Right cardiac atrium (tissue), 5 donors: ENCODE data around the gene SLX1A. TPM values are rescaled to one million over a fixed set of nuclear protein-coding genes. Genes with fewer than 3 reads are reported as not detected.
"Not testable (repeated sequence)": the region's sequence is repeated elsewhere in the genome, so short reads cannot be mapped to it uniquely, and the experiment has no call there.

ENCODE experiments used
- ATAC-seq, 2 donors: fragments of 200-7000 bp; cut with Tn5 transposase; one replicate each; pipeline versions ENCODE4 v1.8.0 to v1.9.1; 2020; ENCODE audit warnings: moderate library complexity in 2 of 2, mild to moderate bottlenecking in 1 of 2
- DNase-seq, 3 donors: peaks; one replicate each; pipeline ENCODE4 v3.0.0-alpha.2; 2020
- H3K27ac ChIP-seq: one replicate; pipeline ENCODE4 v1.5.1; 2013; ENCODE audit warnings: mild to moderate bottlenecking, low read length, control low read depth, moderate library complexity
- H3K27me3 ChIP-seq: one replicate; pipeline ENCODE4 v1.6.1; 2013; ENCODE audit not compliant: control insufficient read depth, insufficient read depth
- H3K4me1 ChIP-seq: one replicate; pipeline ENCODE4 v1.6.1; 2013; ENCODE audit warnings: low read length; ENCODE audit not compliant: control insufficient read depth, insufficient read depth
- H3K4me3 ChIP-seq: one replicate; pipeline ENCODE4 v1.5.1; 2013; ENCODE audit warnings: low read length, control low read depth
- H3K9me3 ChIP-seq: one replicate; pipeline ENCODE4 v1.6.1; 2013; ENCODE audit warnings: low read length; ENCODE audit not compliant: control insufficient read depth
- WGBS: extraction: QIAGEN DNeasy Blood & Tissue Kit; methylation state at CpG from one replicate; pipeline ENCODE4 v1.1.7; 2013; 5-methylcytosine and 5-hydroxymethylcytosine counted together
- intact Hi-C, 4 donors: fragments of 100-400 bp; cut with DNase I; formaldehyde crosslinking; loops; one replicate each; pipeline versions ENCODE4 v1.11.0 to v1.14.0; 2022 to 2023
- polyA plus RNA-seq: library from polyadenylated mRNA; stranded (reverse); fragments of 200-250 nt; gene quantifications from one replicate; pipeline ENCODE4 v1.2.3, GENCODE V29; 2013
- total RNA-seq, 4 donors: library from RNA; stranded (reverse); fragmentation: NEBNext Ultra II Directional; extraction: Animal tissue kit (Norgen Biotek cat#: 25700); gene quantifications; one replicate each; pipeline ENCODE4 v1.2.1, GENCODE V29; 2021
- donor health status: healthy with polysubstance abuse.
- donor health status: DM: no; HTN: yes; CAD: no.
- donor health status: DM: no; HTN: no; CAD: no.
- donor health status: DM: no; HTN: yes; CAD: no; lungs with severe emphysema.
- donor health status: DM: yes; HTN: yes; CAD: no.

The SLX1A gene
- total and polyA plus RNA-seq, 5 donors, result 8.9 to 24.6 (median 18.6) TPM

DNA sequence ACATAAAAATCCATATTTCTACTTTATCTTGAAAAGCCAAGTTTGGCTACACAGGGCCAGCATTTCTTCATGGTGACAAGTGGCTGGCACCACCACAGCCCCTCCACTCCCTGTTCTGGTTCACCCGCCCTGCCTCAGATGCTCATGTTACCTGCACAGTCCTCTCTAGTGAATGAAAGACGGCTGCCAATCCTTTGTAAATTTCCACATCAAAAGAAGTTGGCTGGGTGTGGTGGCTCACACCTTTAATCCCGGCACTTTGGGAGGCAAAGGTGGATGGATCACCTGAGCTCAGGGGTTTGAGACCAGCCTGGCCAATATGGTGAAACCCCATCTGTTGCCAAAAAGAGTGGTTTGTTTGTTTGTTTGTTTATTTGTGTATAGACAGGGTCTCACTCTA, 30.1 kb upstream of the SLX1A start:
- intact Hi-C loops, result no loop called here
- Histone ChIP-seq H3K27ac (no peak overlapping the region), H3K4me1 (no peaks in the 10 kb centered on the region), H3K27me3 (no peaks in the 10 kb centered on the region), H3K9me3 (no peaks in the 10 kb centered on the region), H3K4me3 (no peak overlapping the region)
- no peak for DNase-seq
- no peak for ATAC-seq
- WGBS, result 84% methylated on average over 3 of the region's 3 CpGs

DNA sequence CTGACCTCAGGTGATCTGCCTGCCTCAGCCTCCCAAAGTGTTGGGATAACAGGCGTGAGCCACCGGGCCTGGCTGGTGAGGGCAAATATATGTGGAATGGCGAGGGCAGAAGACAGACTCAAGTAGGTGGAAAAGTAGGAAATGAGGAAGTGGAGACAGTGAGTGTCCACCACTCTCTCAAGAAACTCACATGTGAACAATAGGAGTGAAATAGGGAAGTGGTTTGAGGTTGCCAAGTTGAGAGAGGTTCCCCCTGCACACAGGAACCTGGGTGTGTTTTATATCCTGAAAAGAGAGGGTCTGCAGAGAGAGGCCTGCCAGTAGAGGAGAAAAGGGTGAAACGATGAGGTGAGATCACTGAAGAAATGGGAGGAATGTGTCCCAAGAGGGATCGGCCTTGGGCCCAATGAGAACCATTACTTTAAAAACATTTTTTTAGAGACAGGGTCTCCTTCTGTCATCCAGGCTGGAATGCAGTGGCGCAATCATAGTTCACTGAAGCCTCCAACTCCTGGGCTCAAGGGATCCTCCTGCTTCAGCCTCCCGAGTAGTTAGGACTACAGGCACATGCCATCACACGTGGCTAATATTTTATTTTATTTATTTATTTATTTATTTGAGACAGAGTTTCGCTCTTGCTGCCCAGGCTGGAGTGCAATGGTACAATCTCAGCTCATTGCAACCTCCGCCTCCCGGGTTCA, 27.3 kb upstream of the SLX1A start:
- WGBS, result 83% methylated on average over 11 of the region's 11 CpGs
- Histone ChIP-seq H3K27ac (no peak overlapping the region), H3K9me3 (no peaks in the 10 kb centered on the region), H3K4me1 (no peaks in the 10 kb centered on the region), H3K4me3 (no peak overlapping the region), H3K27me3 (no peaks in the 10 kb centered on the region)
- intact Hi-C loops, result no loop called here
- DNase-seq (no peak), ATAC-seq (peak; percentile 39 to 43)

DNA sequence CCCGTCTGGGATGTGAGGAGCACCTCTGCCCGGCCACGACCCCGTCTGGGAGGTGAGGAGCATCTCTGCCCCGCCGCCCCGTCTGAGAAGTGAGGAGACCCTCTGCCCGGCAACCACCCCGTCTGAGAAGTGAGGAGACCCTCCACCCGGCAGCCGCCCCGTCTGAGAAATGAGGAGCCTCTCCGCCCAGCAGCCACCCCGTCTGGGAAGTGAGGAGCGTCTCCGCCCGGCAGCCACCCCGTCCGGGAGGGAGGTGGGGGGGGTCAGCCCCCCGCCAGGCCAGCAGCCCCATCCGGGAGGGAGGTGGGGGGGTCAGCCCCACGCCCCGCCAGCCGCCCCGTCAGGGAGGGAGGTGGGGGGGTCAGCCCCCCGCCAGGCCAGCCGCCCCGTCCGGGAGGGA, 24.9 kb upstream of the SLX1A start:
- ATAC-seq, H3K27ac ChIP-seq, H3K4me3 ChIP-seq, intact Hi-C loops, H3K9me3 ChIP-seq, H3K4me1 ChIP-seq, DNase-seq, H3K27me3 ChIP-seq: not testable (repeated sequence)
- WGBS, result 84% methylated on average over 18 of the region's 29 CpGs

DNA sequence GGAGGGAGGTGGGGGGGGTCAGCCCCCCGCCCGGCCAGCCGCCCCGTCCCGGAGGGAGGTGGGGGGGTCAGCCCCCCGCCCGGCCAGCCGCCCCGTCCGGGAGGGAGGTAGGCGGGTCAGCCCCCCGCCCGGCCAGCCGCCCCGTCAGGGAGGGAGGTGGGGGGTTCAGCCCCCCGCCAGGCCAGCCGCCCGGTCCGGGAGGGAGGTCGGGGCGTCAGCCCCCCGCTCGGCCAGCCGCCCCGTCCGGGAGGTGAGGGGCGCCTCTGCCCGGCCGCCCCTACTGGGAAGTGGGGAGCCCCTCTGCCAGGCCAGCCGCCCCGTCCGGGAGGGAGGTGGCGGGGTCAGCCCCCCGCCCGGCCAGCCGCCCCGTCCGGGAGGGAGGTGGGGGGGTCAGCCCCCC, 24.3 kb upstream of the SLX1A start:
- H3K9me3 ChIP-seq, H3K4me1 ChIP-seq, H3K27ac ChIP-seq, ATAC-seq, H3K4me3 ChIP-seq, intact Hi-C loops, H3K27me3 ChIP-seq: not testable (repeated sequence)
- 97% methylated on average over 32 of the region's 38 CpGs for WGBS
- DNase-seq, result peak in 1 of 3 donors; percentile 61

DNA sequence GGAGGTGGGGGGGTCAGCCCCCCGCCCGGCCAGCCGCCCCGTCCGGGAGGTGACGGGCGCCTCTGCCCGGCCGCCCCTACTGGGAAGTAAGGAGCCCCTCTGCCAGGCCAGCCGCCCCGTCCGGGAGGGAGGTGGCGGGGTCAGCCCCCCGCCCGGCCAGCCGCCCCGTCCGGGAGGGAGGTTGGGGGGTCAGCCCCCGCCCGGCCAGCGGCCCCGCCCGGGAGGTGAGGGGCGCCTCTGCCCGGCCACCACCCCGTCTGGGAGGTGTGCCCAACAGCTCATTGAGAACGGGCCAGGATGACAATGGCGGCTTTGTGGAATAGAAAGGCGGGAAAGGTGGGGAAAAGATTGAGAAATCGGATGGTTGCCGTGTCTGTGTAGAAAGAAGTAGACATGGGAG, 23.5 kb upstream of the SLX1A start:
- DNase-seq, ATAC-seq, intact Hi-C loops, H3K4me1 ChIP-seq, H3K9me3 ChIP-seq, H3K27me3 ChIP-seq, H3K4me3 ChIP-seq, H3K27ac ChIP-seq: not testable (repeated sequence)
- 87% methylated on average over 23 of the region's 31 CpGs for WGBS

DNA sequence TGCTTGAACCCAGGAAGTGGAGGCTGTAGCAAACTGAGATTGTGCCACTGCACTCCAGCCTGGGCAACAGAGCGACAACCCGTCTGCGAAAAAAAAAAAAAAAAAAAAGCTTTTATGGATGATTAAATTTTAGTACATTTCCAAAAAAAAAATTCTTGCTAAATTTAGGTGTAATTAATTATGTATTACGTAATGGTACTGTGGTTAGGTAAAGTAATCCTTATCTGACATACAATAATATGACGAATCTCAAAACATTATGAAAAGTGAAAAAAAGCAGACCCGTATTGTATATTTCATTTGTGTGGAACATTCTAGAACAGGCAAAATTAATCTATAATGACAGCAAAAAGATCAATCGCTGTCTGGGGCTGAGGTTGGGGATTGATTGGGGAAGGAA, 20.6 kb upstream of the SLX1A start:
- Histone ChIP-seq H3K4me3 (no peak overlapping the region), H3K4me1 (no peaks in the 10 kb centered on the region), H3K9me3 (no peaks in the 10 kb centered on the region), H3K27ac (no peak overlapping the region), H3K27me3 (no peaks in the 10 kb centered on the region)
- ATAC-seq (no peak), DNase-seq (no peak)
- intact Hi-C loops, result no loop called here
- WGBS, result 87% methylated on average over 7 of the region's 7 CpGs

DNA sequence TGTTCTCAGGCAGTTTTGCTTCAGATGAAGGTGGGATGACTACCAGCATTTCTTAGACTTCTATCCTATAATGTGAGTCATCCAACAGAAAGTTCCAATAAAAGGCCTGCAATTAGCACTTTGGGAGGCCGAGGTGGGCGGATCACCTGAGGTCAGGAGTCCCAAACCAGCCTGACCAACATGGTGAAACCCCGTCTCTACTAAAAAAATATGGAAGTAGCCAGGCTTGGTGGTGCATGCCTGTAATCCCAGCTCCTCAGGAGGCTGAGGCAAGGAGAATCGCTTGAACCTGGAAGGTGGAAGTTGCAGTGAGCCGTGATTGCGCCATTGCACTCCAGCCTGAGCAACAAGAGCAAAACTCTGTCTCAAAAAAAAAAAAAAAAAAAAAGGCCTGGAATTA, 16.8 kb upstream of the SLX1A start:
- H3K9me3 ChIP-seq, ATAC-seq, H3K27ac ChIP-seq, H3K27me3 ChIP-seq, intact Hi-C loops, DNase-seq, H3K4me3 ChIP-seq, H3K4me1 ChIP-seq: not testable (repeated sequence)
- 83% methylated on average over 6 of the region's 6 CpGs for WGBS

DNA sequence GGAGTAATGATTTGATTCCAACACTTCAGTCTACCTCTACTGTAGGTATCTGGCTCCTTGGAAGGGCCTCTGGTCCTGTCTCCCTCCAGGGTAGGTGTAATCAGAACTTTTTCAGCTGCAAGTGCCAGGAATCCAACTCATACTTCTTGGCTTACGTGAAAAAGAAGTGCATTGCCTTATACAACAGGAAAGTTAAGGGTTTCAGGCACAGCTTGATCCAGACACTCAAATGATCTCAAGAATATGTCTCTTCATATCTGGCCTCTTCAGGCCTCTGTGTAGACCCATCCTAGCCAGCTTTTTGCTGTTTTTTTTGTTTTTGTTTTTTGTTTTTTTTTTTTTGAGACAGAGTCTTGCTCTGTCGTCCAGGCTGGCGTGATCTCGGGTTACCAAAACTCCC, 14.5 kb upstream of the SLX1A start:
- H3K27ac ChIP-seq, result no peak overlapping the region
- H3K4me3 ChIP-seq, result no peak overlapping the region
- H3K27me3 ChIP-seq, result no peaks in the 10 kb centered on the region
- no peaks in the 10 kb centered on the region for H3K4me1 ChIP-seq
- DNase-seq, result no peak
- WGBS, result 96% methylated on average over 4 of the region's 4 CpGs
- no peaks in the 10 kb centered on the region for H3K9me3 ChIP-seq
- no peak for ATAC-seq
- intact Hi-C loops, result no loop called here

DNA sequence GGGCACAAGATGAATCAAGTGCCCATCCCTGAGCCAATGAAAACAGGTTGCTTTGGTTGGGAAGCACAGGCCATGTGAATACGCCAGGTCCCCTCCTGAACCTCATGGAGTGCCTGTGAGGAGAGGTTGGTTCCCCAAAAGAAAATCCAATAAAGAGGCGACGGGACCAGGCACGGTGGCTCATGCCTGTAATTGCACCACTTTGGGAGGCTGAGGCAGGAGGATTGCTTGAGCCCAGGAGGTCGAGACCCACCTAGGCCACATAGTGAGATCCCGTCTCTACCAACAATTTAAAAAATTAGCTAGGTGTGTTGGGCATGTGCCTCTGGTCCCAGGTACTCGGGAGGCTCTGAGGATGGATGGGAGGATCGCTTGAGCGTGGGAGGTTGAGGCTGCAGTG, 13.7 kb upstream of the SLX1A start:
- DNase-seq (no peak), ATAC-seq (no peak)
- no peaks in the 10 kb centered on the region for H3K27me3 ChIP-seq
- no peaks in the 10 kb centered on the region for H3K9me3 ChIP-seq
- intact Hi-C loops, result no loop called here
- WGBS, result 93% methylated on average over 9 of the region's 9 CpGs
- no peaks in the 10 kb centered on the region for H3K4me1 ChIP-seq
- H3K27ac ChIP-seq, result no peak overlapping the region
- no peak overlapping the region for H3K4me3 ChIP-seq

DNA sequence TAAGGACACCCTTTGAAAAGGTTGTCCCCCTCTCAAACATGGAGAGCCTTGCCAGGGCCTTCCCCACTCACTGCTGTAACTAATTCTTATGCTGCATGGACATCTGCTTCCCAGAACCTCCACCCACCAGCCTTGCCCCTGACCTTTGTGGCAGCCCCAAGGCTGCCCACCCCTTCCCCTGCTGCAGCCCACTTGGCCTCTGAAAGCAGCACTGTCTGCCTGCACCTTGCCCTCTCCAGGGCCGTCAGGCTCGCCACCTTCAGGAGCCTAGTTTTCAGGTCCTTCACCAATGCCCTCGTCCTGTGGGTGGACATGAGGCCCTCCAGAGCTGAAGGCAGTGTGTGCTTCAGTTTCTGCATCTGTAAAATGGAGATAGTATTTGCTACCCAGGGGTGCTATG, 12.9 kb upstream of the SLX1A start:
- no peaks in the 10 kb centered on the region for H3K9me3 ChIP-seq
- H3K27ac ChIP-seq, result no peak overlapping the region
- intact Hi-C loops, result no loop called here
- H3K4me1 ChIP-seq, result no peaks in the 10 kb centered on the region
- no peaks in the 10 kb centered on the region for H3K27me3 ChIP-seq
- WGBS, result 80% methylated on average over 3 of the region's 3 CpGs
- ATAC-seq (no peak), DNase-seq (no peak)
- no peak overlapping the region for H3K4me3 ChIP-seq

DNA sequence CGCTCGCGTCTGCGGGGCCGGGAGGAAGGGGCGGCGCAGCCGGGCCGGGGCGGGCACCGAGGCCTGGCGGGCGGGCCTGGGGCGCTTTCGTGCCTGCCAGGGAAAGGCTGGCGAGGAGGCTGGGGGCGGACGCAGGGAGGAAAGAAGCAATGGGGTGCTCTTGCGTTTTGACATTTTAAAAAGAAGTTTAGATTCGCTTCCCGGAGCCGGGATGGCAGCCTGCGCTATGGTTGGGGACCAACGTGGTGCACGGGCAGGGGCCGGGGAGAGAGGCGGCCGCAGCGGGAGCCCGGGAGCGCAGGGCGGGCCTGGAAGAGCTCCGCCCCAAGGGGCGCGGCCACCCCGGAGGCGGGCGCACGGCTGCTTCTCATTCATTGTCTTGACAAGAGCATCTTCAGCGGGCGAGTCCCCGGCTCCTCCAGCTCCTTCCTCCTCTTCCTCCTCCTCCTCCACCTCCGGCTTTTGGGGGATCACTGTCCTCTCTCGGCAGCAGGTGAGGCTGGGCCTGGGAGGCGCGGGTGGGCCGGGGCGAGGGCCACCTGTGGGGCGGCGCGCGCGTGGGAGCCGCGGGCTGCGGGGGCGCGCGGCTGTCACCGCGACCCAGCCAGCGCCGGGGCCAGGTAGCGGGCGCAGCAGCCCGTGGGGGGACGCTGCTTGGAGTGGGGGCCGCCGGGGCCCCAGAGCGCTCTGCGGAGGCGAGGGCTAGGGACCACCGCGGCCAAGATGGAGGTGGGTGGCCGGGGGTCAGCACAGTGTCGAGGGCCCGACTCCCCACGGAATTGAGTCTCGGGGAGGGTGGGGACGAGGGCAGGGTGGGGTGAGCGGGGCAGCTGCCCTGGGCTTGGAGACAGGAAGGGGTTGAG, 10.2 kb upstream of the SLX1A start, which contains the start of gene CORO1A:
CORO1A (plus strand) TSS at position 370 of the 863 bp plus-strand sequence. CDS start 1,608 bp downstream, outside the sequence.
- intact Hi-C loops, result no loop called here
- H3K4me1 ChIP-seq, result no peaks in the 10 kb centered on the region
- H3K27me3 ChIP-seq, result no peaks in the 10 kb centered on the region
- H3K9me3 ChIP-seq, result no peaks in the 10 kb centered on the region
- DNase-seq, result peak; percentile 87 to 95 (median 94)
- H3K4me3 ChIP-seq, result peak within 1 kb of the TSS; percentile 95
- WGBS, result under 1% methylated on average over 81 of the region's 81 CpGs
- peak within 1 kb of the TSS; percentile 74 for H3K27ac ChIP-seq
- peak; percentile 83 to 89 for ATAC-seq
